ENCODE measurements around the gene ELOVL3.
A peak's percentile ranks its signal among the peaks of the same experiment; 100 is the strongest.
"Not testable (repeated sequence)": the region's sequence is repeated elsewhere in the genome, so short reads cannot be mapped to it uniquely, and the experiment has no call there.

ELOVL3 gene

DNA sequence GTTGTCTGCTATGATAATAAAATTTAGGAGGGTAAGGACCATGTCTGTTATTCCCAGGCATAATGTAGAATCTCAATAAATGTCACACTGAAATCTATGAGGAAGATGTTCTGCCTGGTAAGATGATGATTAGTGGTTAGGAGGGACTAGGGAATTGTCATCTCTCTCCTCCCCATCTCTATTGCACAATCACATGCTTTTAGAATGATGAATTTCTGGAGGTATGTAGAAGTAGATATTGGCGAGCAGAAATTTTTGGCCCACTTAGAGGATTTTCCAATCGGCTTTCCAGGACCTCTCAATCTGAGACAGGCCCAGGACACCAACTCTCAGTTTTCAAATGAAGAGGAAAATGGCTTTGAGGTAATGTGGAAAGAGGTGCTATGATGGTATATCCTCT, 17.2 kb downstream of the ELOVL3 start:
- no peak for DNase-seq
- in situ Hi-C loops (cut with MboI; ENCODE audit: low pct_unique_long_range_greater_than_20kb, low sequenced_read_pairs), result loop anchor here (25.0 kb wide), 1 partner anchor 244 kb away; no protein-coding TSS in a partner anchor

DNA sequence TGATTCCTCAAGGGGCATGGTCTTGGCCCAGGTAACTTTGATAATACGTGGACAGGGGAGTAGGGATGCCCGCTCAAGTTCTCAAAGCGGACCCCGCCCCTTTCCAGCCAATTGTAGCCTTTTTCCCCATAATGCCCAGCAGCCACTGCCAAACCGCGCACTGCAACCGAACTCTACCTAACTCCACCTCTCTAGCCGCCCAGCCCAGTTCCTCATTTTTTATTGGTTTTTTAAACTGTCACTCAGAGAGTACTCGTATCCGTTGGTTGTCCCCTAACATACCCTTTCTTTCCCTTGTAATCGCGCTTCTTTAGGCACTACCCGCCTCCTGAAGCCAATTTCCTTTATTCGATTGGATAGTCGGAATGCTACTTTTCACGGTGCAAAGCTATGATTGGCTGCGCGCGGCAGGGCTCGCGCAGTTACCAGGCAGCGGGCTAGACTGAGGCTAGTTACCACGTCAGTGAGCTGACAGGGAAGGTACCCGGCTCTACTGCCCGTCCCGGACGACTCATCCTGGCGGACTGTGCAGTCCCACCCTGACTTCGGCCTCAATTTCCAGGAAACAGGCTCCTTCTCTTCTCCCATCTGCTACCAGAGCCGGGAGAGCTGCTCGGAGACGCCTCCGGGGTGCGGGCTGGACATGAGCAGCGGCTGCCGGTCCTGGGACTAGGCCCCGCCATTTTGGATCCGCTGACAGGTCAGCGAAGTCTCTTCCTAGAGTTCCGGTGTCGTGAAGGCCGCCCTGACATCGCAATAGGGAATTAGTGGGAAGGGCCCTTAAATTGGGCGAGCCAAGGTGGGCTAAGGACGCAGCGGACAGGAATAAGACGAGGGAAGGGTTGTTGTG, 19.2 kb downstream of the ELOVL3 start, which contains the start of gene GBF1:
Gene GBF1, plus strand, starts transcription at position 451 of the 850 bp plus-strand sequence. CDS start 13,407 bp downstream, outside the sequence.
- in situ Hi-C loops (cut with MboI; ENCODE audit: low pct_unique_long_range_greater_than_20kb, low sequenced_read_pairs), result loop anchor here (25.0 kb wide), 1 partner anchor 242 kb away; no protein-coding TSS in a partner anchor
- peak; percentile 100 for DNase-seq

DNA sequence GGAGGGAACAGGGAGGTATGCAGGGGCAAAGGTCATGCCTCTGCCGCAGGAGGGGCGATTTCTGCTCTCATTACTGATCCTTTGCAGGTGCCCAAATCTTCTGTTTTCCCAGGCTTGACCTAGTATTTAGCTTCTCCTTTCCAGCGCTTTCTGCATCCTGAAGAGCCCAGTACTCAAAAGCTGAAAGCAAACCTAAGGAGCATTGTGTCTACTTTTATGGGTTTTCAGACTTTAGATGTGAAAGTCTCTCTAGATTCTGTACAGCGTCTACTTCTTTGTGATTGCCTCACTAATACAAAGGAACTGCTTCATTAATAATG, 19.8 kb downstream of the ELOVL3 start:
- in situ Hi-C loops (cut with MboI; ENCODE audit: low pct_unique_long_range_greater_than_20kb, low sequenced_read_pairs), result loop anchor here (25.0 kb wide), 1 partner anchor 241 kb away; no protein-coding TSS in a partner anchor
- DNase-seq, result no peak

DNA sequence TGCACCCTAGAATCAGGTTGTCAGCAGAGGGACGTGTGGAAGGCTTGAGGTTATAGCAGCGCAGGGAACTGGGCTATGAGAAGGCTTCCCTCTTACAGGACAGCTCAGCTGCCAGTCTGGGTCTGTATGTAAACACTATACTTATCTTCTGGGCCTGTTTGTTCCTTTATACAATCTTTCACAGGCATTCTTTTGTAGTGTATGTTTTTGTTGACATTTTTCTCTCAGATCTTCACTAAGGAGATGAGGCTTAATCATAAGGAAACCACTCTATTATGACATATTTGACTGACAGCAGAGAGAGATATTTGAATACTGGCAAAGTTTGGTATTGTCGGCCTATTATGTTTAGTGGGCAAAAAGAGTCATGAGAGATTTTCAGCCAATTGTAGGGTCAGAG, 20.2 kb downstream of the ELOVL3 start:
- in situ Hi-C loops (cut with MboI; ENCODE audit: low pct_unique_long_range_greater_than_20kb, low sequenced_read_pairs), result loop anchor here (25.0 kb wide), 1 partner anchor 241 kb away; no protein-coding TSS in a partner anchor
- DNase-seq, result no peak

DNA sequence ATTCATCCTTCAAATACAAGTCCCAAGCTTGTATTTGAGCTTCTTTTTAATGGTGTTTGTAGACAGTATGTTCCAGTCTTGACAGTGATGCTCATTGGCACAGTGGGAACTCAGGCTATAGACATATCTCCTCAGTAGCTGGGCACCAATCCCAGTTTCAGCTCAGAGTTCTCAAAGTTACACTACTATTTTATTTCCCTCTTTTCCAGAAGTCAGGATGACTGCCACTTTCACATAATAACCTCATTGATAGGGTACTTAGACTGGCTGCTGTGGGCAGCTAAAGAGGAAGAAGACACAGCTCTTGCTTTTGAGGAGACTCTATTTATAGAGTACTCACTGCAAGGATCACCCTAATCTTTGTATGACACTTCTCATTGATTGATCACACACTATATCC, 21.6 kb downstream of the ELOVL3 start:
- DNase-seq, result peak; percentile 28
- in situ Hi-C loops (cut with MboI; ENCODE audit: low pct_unique_long_range_greater_than_20kb, low sequenced_read_pairs), result loop anchor here (25.0 kb wide), 1 partner anchor 240 kb away; no protein-coding TSS in a partner anchor

DNA sequence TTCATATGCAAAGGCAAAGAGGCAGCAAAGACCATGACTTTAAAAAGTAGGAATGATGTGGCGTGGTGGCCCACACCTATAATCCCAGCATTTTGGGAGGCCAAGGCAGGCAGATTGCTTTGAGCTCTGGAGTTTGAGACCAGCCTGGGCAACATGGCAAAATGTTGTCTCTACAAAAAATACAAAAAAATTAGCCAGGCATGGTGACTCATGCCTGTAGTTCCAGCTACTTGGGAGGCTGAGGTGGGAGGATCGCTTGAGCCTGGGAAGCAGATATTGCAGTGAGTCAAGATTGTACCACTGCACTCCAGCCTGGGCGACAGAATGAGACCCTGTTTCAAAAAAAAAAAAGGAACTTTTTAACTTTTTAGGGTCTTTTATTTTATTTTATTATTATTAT, 26.4 kb downstream of the ELOVL3 start:
- in situ Hi-C loops (cut with MboI; ENCODE audit: low pct_unique_long_range_greater_than_20kb, low sequenced_read_pairs); DNase-seq: not testable (repeated sequence)

DNA sequence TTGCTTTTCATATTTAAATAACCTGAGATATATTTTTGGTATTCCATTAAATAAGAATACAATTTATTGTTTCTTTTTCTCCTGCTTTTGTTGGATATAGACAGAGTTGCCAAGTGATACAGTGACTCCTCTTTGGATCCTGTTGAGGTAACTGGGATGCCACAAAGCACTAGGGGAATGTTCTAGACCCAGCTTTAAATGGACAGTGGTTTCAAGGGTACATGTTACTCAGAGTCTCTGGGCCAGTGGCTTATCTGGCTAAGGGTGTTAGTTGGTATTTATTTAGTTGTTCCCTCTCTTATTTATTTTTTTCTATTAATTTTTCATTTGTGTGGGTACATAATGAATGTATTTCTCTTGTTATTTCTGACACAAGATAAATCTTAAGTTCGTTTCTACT, 28.3 kb downstream of the ELOVL3 start:
- in situ Hi-C loops (cut with MboI; ENCODE audit: low pct_unique_long_range_greater_than_20kb, low sequenced_read_pairs), result no loop called here
- DNase-seq, result no peak

DNA sequence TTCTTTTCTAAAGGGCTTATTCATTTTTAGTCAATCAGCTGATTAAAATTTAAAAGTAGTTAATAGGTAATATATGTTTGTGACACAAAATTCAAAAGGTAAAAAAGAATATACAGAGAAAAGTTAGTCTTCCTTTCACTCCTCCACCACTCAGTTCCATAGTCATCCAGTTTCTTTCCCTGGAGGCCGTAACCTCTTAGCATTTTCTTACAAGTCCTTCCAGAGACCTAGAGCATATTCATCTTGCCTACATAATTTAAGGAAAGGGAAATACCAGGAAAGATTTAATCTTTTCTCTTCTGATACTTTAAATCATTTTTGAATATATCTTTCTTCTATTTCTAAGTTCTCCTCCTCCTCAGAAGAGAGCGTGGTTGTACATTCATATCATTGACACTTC, 29.3 kb downstream of the ELOVL3 start:
- DNase-seq, result no peak
- in situ Hi-C loops (cut with MboI; ENCODE audit: low pct_unique_long_range_greater_than_20kb, low sequenced_read_pairs), result no loop called here

DNA sequence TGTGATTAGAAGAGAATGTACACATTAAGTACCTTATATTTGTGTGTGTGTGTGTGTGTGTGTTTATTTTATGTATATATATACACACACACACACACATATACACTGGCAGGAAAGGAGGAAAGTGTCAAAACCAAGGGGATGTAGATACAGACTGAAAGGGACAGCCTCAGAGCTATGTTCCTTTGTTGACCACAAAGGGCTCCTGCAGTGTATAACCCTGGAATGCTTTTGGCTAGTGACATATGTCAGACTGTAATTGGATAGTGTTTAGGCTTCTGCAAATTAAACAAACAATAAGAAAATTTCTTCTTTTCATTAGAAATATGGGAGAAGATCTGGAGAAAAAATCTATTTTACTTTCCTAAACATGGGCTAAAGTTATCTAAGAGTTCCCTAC, 35.1 kb downstream of the ELOVL3 start:
- in situ Hi-C loops (cut with MboI; ENCODE audit: low pct_unique_long_range_greater_than_20kb, low sequenced_read_pairs), result no loop called here
- DNase-seq, result no peak

DNA sequence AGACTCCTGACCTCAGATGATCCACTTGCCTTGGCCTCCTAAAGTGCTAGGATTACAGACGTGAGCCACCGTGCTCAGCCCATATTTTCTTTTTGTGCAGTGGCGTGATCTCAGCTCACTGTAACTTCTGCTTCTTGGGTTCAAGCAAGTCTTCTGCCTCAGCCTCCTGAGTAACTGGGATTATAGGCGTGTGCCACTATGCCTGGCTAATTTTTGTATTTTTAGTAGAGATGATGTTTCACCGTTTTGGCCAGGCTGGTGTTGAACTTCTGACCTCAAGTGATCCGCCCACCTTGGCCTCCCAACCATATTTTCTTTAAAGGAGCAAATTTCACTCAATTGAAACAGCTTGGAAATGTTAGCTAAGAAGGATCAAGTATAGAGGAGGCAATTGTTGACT, 35.7 kb downstream of the ELOVL3 start:
- DNase-seq, result no peak
- in situ Hi-C loops (cut with MboI; ENCODE audit: low pct_unique_long_range_greater_than_20kb, low sequenced_read_pairs), result no loop called here

DNA sequence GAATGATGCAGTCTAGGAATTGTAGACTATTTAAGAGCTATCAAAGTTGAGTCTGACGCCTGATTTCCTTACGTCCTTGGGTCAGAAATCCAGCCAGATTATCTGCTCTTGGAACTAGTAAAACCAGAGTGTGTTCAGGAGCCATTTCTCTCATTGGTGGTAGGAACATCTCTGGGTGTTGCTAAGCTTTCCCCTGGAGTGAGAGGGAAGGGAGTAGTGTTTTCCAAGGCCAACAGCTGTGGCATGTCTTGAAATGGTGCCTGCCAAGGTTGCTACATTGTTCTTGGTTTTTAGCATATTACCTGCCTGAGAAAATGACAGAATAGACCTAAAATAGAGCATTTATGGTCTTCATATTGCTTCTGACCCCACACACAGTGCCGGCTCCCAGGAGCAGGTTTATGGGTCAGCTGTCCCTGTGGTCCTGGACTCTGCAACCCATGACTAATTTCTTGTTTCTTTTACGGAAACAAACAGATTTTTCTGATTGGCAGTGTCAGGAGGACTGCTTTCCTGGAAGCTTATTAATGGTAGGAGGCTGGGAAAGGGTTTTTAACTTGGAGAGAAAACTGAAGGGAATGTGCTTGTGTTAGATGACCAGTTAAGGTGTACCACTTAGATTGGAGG, 36.8 kb downstream of the ELOVL3 start:
- in situ Hi-C loops (cut with MboI; ENCODE audit: low pct_unique_long_range_greater_than_20kb, low sequenced_read_pairs), result no loop called here
- DNase-seq, result no peak

DNA sequence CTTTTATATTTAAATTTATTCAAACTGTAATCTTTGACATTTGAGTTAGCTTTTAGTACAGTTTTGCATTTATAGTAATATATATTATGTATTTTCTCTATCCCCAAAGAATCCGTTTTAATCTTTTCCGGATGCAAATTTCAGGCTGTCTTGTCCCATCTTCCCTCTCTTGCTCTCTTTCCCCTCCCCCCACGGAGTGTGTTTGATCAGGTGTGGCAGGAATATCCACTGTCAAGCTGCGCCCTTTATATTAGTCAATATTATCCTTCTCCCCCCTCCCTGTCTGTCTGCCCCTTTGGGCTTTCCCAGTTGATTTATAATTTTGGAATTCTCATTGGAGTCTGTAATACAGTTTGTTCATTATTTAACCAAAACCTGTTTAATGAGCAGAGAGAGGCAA, 38.3 kb downstream of the ELOVL3 start:
- no peak for DNase-seq

DNA sequence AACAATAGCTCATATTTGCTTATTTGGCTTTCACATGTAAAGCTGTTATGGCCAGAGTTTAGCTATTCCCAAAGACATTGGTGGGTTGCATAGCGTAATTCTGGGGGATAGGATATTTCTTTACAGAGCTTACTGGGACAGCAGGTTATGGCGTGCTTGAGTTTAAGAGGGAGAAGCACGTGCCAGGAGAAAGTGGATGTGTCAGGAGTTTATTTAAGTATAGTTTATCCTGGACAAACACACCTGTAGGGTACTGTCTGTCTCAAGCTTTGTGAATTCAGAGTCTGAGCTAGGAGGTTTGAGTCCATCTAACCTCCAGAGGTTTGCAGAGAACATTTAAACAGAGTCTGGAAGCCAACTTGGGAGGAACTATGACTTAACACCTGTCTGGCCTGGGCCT, 40.6 kb downstream of the ELOVL3 start:
- in situ Hi-C loops (cut with MboI; ENCODE audit: low pct_unique_long_range_greater_than_20kb, low sequenced_read_pairs), result no loop called here
- no peak for DNase-seq

More for the DNA sequence above, 38.3 kb downstream of the ELOVL3 start:
- in situ Hi-C loops (cut with MboI; ENCODE audit: low pct_unique_long_range_greater_than_20kb, low sequenced_read_pairs), result no loop called here

DNA sequence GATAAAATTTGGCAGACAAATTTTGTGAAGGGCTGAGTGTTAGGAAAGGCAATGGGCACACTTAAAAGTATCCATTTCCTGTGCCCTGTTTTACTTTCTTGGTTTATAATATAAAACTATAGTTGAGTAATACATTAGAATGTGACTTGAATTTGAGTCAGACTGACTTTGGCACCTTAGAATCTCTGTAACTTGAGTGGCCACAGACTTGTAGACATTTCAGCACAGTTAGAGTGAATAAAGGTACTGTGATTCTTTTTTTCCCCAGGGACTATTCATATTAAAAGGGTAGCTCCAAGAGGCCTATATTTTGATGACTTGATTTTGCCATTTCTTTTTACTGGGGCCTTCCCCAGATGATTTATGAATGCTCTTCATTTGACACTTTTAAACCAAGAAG, 41.6 kb downstream of the ELOVL3 start:
- no peak for DNase-seq
- in situ Hi-C loops (cut with MboI; ENCODE audit: low pct_unique_long_range_greater_than_20kb, low sequenced_read_pairs), result no loop called here

DNA sequence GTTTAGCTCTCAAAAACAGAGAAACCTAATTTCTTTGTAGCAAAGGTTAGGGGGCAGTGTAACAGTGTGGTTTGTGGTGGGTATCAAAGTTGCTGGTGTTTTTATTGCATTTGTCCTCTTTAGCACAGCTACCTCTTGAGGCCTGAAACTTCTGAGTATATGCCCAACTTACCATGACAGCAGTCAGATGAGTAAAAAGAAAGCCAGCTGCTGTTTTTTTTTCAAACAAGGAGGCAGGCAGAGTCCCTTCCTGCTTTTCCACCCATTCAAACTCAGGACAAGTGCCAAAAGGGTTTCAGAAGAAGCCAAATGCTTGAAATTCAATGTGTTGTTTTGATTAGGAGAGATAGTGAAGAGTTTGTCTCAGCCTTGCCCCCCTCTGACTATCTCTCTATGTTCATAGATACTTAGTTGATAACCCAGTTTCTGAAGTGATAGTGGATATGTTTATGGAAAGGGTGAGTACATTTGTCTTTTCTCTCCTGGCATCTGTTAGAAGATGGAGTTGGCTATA, 42.3 kb downstream of the ELOVL3 start:
- DNase-seq, result peak; percentile 6
- in situ Hi-C loops (cut with MboI; ENCODE audit: low pct_unique_long_range_greater_than_20kb, low sequenced_read_pairs), result no loop called here

DNA sequence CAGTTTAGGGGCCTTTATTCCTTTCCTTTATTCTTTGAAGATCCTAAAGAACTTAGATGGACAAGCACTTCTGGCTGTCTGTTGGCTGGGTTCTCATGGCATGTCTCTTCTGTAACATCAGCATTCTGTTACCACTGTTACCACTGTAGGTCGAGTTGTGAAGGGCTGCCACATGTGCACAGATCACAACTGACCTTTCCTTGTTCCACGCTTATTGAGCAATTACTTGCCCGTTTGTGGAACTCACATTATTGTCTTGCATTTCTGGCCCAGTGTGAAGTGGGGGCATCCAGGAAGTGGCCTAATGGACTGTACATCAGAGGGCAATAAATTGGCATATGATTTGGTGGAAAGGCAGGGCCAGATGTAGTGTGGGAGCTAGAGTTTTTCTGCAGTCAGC, 42.9 kb downstream of the ELOVL3 start:
- no peak for DNase-seq
- in situ Hi-C loops (cut with MboI; ENCODE audit: low pct_unique_long_range_greater_than_20kb, low sequenced_read_pairs), result no loop called here

DNA sequence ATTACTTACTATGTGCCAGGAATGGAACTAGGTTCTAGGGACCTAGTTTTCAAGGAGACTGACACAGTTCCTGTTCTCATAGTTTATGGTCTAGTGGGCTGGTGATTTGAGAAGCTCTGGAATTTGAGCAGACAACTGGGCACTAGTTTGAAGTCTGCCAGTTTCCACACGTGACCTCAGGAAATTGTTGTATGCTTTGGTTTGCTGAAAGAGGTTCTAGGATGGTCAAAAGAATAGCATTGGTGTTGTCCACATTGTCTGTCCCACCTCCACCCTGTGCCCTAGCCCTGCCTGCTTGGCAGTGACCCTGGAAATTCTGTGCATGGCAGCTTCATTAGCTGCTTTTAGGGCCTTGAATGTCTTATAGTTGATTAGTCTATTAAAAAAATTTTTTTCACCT, 48.0 kb downstream of the ELOVL3 start:
- no peak for DNase-seq
- in situ Hi-C loops (cut with MboI; ENCODE audit: low pct_unique_long_range_greater_than_20kb, low sequenced_read_pairs), result no loop called here

DNA sequence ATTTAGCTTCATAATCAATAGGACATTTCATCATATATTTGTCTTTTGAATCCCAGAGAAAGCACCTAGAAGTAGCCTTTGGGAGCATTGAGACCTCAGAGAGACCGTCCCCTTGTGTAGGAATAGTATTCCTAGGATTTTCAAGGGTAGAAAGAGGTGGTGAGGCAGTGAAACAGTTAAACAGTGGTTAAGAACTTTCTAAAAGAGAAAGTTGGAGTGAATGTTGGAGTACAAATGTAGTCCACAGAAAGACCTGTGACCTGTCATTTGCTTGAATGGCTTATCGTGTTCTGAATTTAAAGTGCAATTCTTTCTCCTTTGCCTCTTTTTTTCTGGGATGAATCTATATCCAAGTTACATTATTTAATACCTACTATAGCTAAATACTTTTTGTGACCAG, 49.2 kb downstream of the ELOVL3 start:
- no peak for DNase-seq
- in situ Hi-C loops (cut with MboI; ENCODE audit: low pct_unique_long_range_greater_than_20kb, low sequenced_read_pairs), result no loop called here

DNA sequence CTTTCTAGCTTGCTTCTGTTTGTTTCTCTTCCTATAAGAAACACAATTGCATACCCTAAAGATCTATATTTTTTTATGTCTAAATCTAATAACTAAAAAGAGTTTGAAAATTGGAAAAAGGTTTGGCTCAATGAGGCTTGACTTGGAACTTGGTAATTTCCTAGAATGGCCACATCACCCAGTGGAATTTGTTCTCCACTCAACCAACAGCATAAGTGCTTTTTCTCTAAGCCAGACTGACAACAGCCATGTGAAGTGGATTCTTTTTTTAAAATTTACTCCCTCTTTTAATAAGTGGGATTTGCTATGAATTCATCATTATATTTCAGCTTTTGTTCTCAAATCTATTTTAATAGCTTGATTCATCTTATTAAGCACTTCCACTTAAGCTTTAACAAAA, 53.0 kb downstream of the ELOVL3 start:
- DNase-seq, result no peak
- in situ Hi-C loops (cut with MboI; ENCODE audit: low pct_unique_long_range_greater_than_20kb, low sequenced_read_pairs), result no loop called here

Data from KBM-7 (cell line).